Measurements from ENCODE around the gene FAM81A. TPM values are rescaled to one million over a fixed set of nuclear protein-coding genes. Genes with fewer than 3 reads are reported as not detected.
A peak's percentile ranks its signal among the peaks of the same experiment; 100 is the strongest.
"Not testable (repeated sequence)": the region's sequence is repeated elsewhere in the genome, so short reads cannot be mapped to it uniquely, and the experiment has no call there.

FAM81A gene
- polyA plus RNA-seq, 2 of the 4 experiments (the other 2 are of a cell fraction) = 13.1 to 15.1 TPM

GRCh38 chr15:59398220-59398619 lies 39.8 kb upstream of the FAM81A start:
- DNase-seq (ENCODE audit: low read depth in 1 of 2, low spot score in 1 of 2) (no peak), FAIRE-seq (no peak), ATAC-seq (no peak)
- Histone ChIP-seq H3K4me2 (no peak overlapping the region), H3K4me1 (peaks cover 14% of the 10 kb centered on the region), H3K4me3 (no peak overlapping the region), H3K9me3 (no peaks in the 10 kb centered on the region), H3K27ac (no peak overlapping the region)
- ChIA-PET POLR2A (interaction anchor here (0.6 kb wide), 1 partner anchor 68 kb away, joined by 3 read pairs; no protein-coding TSS in a partner anchor), CTCF (interaction anchor here (0.5 to 4.4 kb wide), 3 partner anchors 8 to 16 kb away, joined by 3 to 15 read pairs (median 3); no protein-coding TSS in a partner anchor)
- WGBS (ENCODE audit: missing lambda C conversion rate) = 94% methylated on average over 1 of the region's 1 CpG
- TF ChIP-seq SMC3 (IDR thresholded peaks at IDR 0.05) = no peak
- TF ChIP-seq ZSCAN20 (CRISPR knock-in tag; IDR thresholded peaks at IDR 0.05) = no peak
- no peak for TF ChIP-seq E2F6 (IDR thresholded peaks at IDR 0.05; ENCODE audit: borderline replicate concordance, low read depth)
- no peak for TF ChIP-seq CTCF (IDR thresholded peaks at IDR 0.05)
- no peak for TF ChIP-seq CBX2 (IDR thresholded peaks at IDR 0.05; ENCODE audit: borderline replicate concordance, low read depth)

DNA sequence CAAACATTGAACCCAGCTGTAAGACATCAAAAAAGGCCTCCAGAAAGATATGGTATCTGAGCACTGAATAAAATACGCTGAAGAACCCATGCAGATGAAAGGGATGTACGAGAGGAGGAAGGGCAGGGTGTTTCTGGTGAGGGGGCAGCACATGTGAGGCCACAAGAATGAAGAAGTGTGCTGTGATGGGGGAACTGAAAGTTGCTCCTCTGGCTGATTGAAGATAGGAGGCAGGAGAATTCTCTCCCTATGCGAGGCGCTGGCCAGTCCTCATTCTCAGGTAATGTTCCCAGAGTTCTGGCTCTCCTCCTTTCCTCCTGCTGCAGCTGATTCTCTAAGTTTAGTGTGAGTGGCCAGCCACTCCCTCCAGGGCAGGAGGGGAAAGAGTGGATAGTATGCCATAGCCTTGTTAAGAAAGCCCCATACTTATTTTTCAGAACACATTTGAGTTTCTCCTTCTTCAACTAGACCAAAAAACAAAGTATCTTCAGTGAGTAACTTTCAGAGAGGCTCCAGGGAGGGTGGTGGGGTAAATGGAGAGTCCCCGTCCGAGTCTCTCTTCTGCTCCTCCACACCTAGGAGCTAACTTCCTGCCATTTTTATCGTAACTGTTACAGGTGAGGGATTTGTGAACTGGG lies 38.4 kb upstream of the FAM81A start:
- Histone ChIP-seq H3K9me3 (no peaks in the 10 kb centered on the region), H3K4me1 (peaks cover 14% of the 10 kb centered on the region), H3K4me2 (no peak overlapping the region), H3K4me3 (no peak overlapping the region), H3K27ac (peak overlapping the region in 1 of 2 experiments; percentile 48; a peak in 2 of 6 replicates)
- 88% methylated on average over 7 of the region's 7 CpGs for WGBS (ENCODE audit: missing lambda C conversion rate)
- CTCF ChIA-PET = interaction anchor here (0.7 to 1.3 kb wide), 6 partner anchors 13 to 91 kb away, joined by 3 to 4 read pairs (median 3); no protein-coding TSS in a partner anchor
- ATAC-seq (no peak; a peak in 1 of 6 replicates), DNase-seq (ENCODE audit: low read depth in 1 of 2, low spot score in 1 of 2) (no peak), FAIRE-seq (no peak)
- POLR2A ChIA-PET = no interaction called here
- TF ChIP-seq, protein P1, sequence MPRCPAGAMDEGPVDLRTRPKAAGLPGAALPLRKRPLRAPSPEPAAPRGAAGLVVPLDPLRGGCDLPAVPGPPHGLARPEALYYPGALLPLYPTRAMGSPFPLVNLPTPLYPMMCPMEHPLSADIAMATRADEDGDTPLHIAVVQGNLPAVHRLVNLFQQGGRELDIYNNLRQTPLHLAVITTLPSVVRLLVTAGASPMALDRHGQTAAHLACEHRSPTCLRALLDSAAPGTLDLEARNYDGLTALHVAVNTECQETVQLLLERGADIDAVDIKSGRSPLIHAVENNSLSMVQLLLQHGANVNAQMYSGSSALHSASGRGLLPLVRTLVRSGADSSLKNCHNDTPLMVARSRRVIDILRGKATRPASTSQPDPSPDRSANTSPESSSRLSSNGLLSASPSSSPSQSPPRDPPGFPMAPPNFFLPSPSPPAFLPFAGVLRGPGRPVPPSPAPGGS (IDR thresholded peaks at IDR 0.05) = no peak
- TF ChIP-seq MAZ (IDR thresholded peaks at IDR 0.05; ENCODE audit: borderline replicate concordance, low read depth, low read length) = no peak
- TF ChIP-seq EP300 (IDR thresholded peaks at IDR 0.05) = no peak
- TF ChIP-seq ZSCAN20 (CRISPR knock-in tag; IDR thresholded peaks at IDR 0.05) = no peak
- TF ChIP-seq KDM5A (IDR thresholded peaks at IDR 0.05) = no peak
- no peak for TF ChIP-seq SREBF2 (IDR thresholded peaks at IDR 0.05)
- TF ChIP-seq, protein P2, sequence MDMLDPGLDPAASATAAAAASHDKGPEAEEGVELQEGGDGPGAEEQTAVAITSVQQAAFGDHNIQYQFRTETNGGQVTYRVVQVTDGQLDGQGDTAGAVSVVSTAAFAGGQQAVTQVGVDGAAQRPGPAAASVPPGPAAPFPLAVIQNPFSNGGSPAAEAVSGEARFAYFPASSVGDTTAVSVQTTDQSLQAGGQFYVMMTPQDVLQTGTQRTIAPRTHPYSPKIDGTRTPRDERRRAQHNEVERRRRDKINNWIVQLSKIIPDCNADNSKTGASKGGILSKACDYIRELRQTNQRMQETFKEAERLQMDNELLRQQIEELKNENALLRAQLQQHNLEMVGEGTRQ (IDR thresholded peaks at IDR 0.05) = no peak
- TF ChIP-seq HEYL (CRISPR knock-in tag; IDR thresholded peaks at IDR 0.05) = no peak

DNA sequence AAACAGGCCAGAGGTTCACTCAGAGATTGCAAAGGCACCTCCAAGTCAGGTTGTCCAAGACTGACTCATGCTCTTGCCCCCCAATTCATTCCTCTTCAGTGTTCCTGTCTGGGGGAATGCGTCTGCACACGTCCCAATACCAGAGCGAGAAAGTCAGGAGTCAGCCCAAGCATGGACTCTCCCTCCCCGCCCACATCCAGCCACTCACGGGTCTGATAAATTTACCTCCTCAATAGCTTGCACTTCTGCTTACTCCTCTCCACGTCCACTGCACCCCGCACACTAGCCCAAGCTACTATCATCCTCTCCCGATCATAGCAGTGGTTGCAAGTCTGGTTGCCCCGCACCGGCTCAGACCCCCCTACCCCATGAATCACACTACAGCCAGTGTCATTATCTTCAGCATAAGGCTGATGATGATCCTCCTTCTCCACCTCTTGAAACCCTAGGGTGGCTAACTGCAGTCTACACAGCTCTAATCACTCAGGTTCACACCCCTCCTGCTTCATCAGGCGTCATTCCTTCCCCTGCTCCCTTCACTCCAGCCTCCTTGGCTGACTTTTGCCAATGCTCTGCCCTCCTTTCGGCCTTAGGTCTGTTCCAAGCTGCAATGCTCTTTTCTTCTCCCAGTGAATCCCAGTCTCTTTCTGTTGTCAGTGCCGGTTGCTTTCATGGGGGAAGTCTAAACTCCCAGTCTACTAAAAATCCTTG lies 37.7 kb upstream of the FAM81A start:
- no peak for TF ChIP-seq HEYL (CRISPR knock-in tag; IDR thresholded peaks at IDR 0.05)
- TF ChIP-seq HOXB5 (CRISPR knock-in tag; IDR thresholded peaks at IDR 0.05) = no peak
- TF ChIP-seq EHF (CRISPR knock-in tag; IDR thresholded peaks at IDR 0.05) = no peak
- TF ChIP-seq KDM5A (IDR thresholded peaks at IDR 0.05) = no peak
- TF ChIP-seq MAFK (IDR thresholded peaks at IDR 0.05; ENCODE audit: partially characterized antibody) = no peak
- TF ChIP-seq BHLHE40 (IDR thresholded peaks at IDR 0.05; ENCODE audit: low read depth, low read length) = no peak
- TF ChIP-seq FOSL2 (IDR thresholded peaks at IDR 0.05) = no peak
- TF ChIP-seq FOSL2 (CRISPR knock-in tag; IDR thresholded peaks at IDR 0.05) = no peak
- TF ChIP-seq HOXA7 (CRISPR knock-in tag; IDR thresholded peaks at IDR 0.05) = no peak
- TF ChIP-seq HDAC2 (IDR thresholded peaks at IDR 0.05) = no peak
- no peak for TF ChIP-seq CHD2 (IDR thresholded peaks at IDR 0.05; ENCODE audit: low read length, partially characterized antibody)
- no peak for TF ChIP-seq JUN (IDR thresholded peaks at IDR 0.05)
- ChIA-PET CTCF (interaction anchor here (1.0 to 1.3 kb wide), 3 partner anchors 12 to 63 kb away, joined by 3 to 4 read pairs (median 3); no protein-coding TSS in a partner anchor), POLR2A (no interaction called here)
- FAIRE-seq (no peak), ATAC-seq (peak in 1 of 2 experiments; percentile 34; a peak in 2 of 6 replicates), DNase-seq (ENCODE audit: low read depth in 1 of 2, low spot score in 1 of 2) (no peak)
- Histone ChIP-seq H3K27ac (peak overlapping the region in 1 of 2 experiments; percentile 48; a peak in 2 of 6 replicates), H3K4me3 (no peak overlapping the region), H3K9me3 (no peaks in the 10 kb centered on the region), H3K4me2 (no peak overlapping the region), H3K4me1 (peaks cover 14% of the 10 kb centered on the region)
- WGBS (ENCODE audit: missing lambda C conversion rate) = 94% methylated on average over 13 of the region's 13 CpGs

- POLR2A ChIA-PET; ATAC-seq; DNase-seq (ENCODE audit: low read depth in 1 of 2, low spot score in 1 of 2); H3K9me3 ChIP-seq; H3K4me3 ChIP-seq; H3K4me2 ChIP-seq; H3K27ac ChIP-seq; H3K4me1 ChIP-seq: not testable (repeated sequence)
- WGBS (ENCODE audit: missing lambda C conversion rate) = 86% methylated on average over 10 of the region's 10 CpGs
- peak; percentile 67 for FAIRE-seq
- CTCF ChIA-PET = interaction anchor here (0.7 kb wide), 1 partner anchor 24 kb away, joined by 3 read pairs; no protein-coding TSS in a partner anchor
These were observed 36.7 kb upstream of the FAM81A start for GRCh38 chr15:59401051-59401823.
